ENCODE data around the gene DCLK2. TPM values are rescaled to one million over a fixed set of nuclear protein-coding genes. Genes with fewer than 3 reads are reported as not detected.

DCLK2 gene
- total and polyA plus RNA-seq, 2 of the 8 experiments (the other 6 are each of a cell fraction or from before 2014, with no cell fraction given): 0.32 to 0.37 TPM

DNA sequence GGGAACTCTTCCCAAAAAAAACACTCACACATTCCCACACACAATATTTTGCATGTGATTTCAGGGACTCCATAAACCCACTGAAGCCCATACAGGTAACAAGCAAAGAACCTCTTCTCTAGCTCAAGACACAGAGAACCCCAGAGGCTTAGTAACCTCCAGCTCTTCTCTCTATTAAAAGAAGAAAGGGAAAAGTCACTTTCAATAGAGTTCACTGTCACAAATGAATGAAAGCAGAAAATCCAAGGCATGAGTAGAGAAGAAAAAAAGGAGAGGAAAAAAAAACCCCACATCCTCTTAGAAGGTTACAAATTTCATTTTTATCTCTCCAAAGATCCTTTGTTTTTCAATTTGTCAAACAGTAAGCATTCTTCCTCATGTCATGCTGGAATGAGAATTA is 30.7 kb upstream of the DCLK2 start:
- no peak overlapping the region for H3K4me3 ChIP-seq (ENCODE audit: extremely low read depth in 1 of 4, insufficient read depth in 2 of 4, low read depth in 3 of 4, low read length in 4 of 4)
- H3K4me2 ChIP-seq (ENCODE audit: insufficient read depth in 1 of 2, low read depth in 2 of 2, low read length in 2 of 2): no peak overlapping the region
- H2BK12ac ChIP-seq (ENCODE audit: low read depth, low read length): no peak overlapping the region
- no peak overlapping the region for H3K27ac ChIP-seq (ENCODE audit: low read depth, low read length)
- H3K23me2 ChIP-seq (ENCODE audit: low read depth, low read length): no peaks in the 10 kb centered on the region
- FAIRE-seq: no peak
- H2BK5ac ChIP-seq (ENCODE audit: low read depth, low read length): no peak overlapping the region
- no peak overlapping the region for H2BK120ac ChIP-seq (replicated peaks; ENCODE audit: low read depth, low read length)
- no peak overlapping the region for H4K8ac ChIP-seq (ENCODE audit: extremely low read depth, insufficient read depth, low read length)
- ChIA-PET POLR2A (ENCODE audit: partially characterized antibody) (interaction anchor here (0.7 kb wide), 1 partner anchor 415 kb away, joined by 3 read pairs; no protein-coding TSS in a partner anchor), CTCF (ENCODE audit: partially characterized antibody) (interaction anchor here (1.7 kb wide), 1 partner anchor 196 kb away, joined by 4 read pairs; no protein-coding TSS in a partner anchor)
- H3K18ac ChIP-seq (ENCODE audit: extremely low read depth, low read length): no peak overlapping the region
- no peaks in the 10 kb centered on the region for H4K20me1 ChIP-seq (replicated peaks in 1 of 2; ENCODE audit: control insufficient read depth in 1 of 2, insufficient read depth in 2 of 2, low read length in 2 of 2)
- no peak overlapping the region for H4K91ac ChIP-seq (replicated peaks; ENCODE audit: insufficient read length, low read length)
- H3K56ac ChIP-seq (replicated peaks; ENCODE audit: insufficient read length, low read depth, low read length): no peak overlapping the region
- H3K36me3 ChIP-seq (ENCODE audit: control insufficient read depth in 2 of 4, insufficient read depth in 4 of 4, low read length in 3 of 4): no peaks in the 10 kb centered on the region
- H3K4me1 ChIP-seq (replicated peaks in 1 of 4; ENCODE audit: control insufficient read depth in 3 of 4, insufficient read depth in 4 of 4, low read length in 3 of 4): no peaks in the 10 kb centered on the region
- no peaks in the 10 kb centered on the region for H3K9me3 ChIP-seq (ENCODE audit: insufficient read depth in 2 of 2, low read depth in 1 of 2, low read length in 1 of 2)
- no peak overlapping the region for H3K9ac ChIP-seq (replicated peaks in 1 of 4; ENCODE audit: extremely low read depth in 1 of 4, low read depth in 3 of 4, low read length in 3 of 4)
- no peak overlapping the region for H2BK20ac ChIP-seq (ENCODE audit: low read length)
- H3K23ac ChIP-seq (ENCODE audit: insufficient read length): no peak overlapping the region
- H2AK5ac ChIP-seq (ENCODE audit: low read depth, low read length): no peak overlapping the region
- H2BK15ac ChIP-seq (ENCODE audit: low read length): no peak overlapping the region
- no peak overlapping the region for H3K14ac ChIP-seq (ENCODE audit: insufficient read length)
- H2AFZ ChIP-seq (ENCODE audit: low read length): 0 out of 2 replicates have a peak overlapping the region, but pooled peaks have one; percentile 61
- H3K79me1 ChIP-seq (ENCODE audit: low read depth, low read length): no peaks in the 10 kb centered on the region
- no peak overlapping the region for H3K4ac ChIP-seq (replicated peaks; ENCODE audit: insufficient read length, low read depth, low read length)
- no peak overlapping the region for H4K5ac ChIP-seq (ENCODE audit: insufficient read length, low read depth, low read length)
- no peaks in the 10 kb centered on the region for H3K79me2 ChIP-seq (ENCODE audit: control insufficient read depth in 1 of 2, insufficient read depth in 2 of 2, low read length in 2 of 2)
- no peak for DNase-seq (ENCODE audit: low read depth in 1 of 2, low spot score in 2 of 2)
- H3K27me3 ChIP-seq (replicated peaks in 1 of 4; ENCODE audit: control insufficient read depth in 3 of 4, extremely low read depth in 1 of 4, insufficient read depth in 3 of 4, low read length in 3 of 4): no peaks in the 10 kb centered on the region
- no peak for TF ChIP-seq POLR2AphosphoS5 (IDR thresholded peaks at IDR 0.05; ENCODE audit: low read depth, low read length)
- no peak for TF ChIP-seq NANOG (IDR thresholded peaks at IDR 0.05; ENCODE audit: insufficient read depth, low read depth, low read length, poor library complexity, severe bottlenecking)
- no peak for TF ChIP-seq SIRT6 (IDR thresholded peaks at IDR 0.05; ENCODE audit: low read length)
- TF ChIP-seq CEBPB (IDR thresholded peaks at IDR 0.05; ENCODE audit: low read depth, low read length): no peak
- TF ChIP-seq SP2 (IDR thresholded peaks at IDR 0.05; ENCODE audit: low read length): no peak
- TF ChIP-seq, protein P1, sequence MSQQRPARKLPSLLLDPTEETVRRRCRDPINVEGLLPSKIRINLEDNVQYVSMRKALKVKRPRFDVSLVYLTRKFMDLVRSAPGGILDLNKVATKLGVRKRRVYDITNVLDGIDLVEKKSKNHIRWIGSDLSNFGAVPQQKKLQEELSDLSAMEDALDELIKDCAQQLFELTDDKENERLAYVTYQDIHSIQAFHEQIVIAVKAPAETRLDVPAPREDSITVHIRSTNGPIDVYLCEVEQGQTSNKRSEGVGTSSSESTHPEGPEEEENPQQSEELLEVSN (IDR thresholded peaks at IDR 0.05): no peak
- no peak for TF ChIP-seq SP4 (IDR thresholded peaks at IDR 0.05; ENCODE audit: low read length)
- TF ChIP-seq POU5F1 (IDR thresholded peaks at IDR 0.05; ENCODE audit: low read depth, low read length): no peak
- TF ChIP-seq, protein P2, sequence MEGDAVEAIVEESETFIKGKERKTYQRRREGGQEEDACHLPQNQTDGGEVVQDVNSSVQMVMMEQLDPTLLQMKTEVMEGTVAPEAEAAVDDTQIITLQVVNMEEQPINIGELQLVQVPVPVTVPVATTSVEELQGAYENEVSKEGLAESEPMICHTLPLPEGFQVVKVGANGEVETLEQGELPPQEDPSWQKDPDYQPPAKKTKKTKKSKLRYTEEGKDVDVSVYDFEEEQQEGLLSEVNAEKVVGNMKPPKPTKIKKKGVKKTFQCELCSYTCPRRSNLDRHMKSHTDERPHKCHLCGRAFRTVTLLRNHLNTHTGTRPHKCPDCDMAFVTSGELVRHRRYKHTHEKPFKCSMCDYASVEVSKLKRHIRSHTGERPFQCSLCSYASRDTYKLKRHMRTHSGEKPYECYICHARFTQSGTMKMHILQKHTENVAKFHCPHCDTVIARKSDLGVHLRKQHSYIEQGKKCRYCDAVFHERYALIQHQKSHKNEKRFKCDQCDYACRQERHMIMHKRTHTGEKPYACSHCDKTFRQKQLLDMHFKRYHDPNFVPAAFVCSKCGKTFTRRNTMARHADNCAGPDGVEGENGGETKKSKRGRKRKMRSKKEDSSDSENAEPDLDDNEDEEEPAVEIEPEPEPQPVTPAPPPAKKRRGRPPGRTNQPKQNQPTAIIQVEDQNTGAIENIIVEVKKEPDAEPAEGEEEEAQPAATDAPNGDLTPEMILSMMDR (IDR thresholded peaks at IDR 0.05; ENCODE audit: control extremely low read depth in 1 of 3, insufficient read depth in 1 of 3, low read depth in 1 of 3, low read length in 3 of 3): no peak
- TF ChIP-seq JUN (IDR thresholded peaks at IDR 0.05; ENCODE audit: low read depth, low read length): no peak
- no peak for TF ChIP-seq GABPA (IDR thresholded peaks at IDR 0.05; ENCODE audit: borderline replicate concordance, insufficient read depth, low read length)
- TF ChIP-seq CTBP2 (IDR thresholded peaks at IDR 0.05; ENCODE audit: borderline replicate concordance, insufficient read depth, insufficient read length, low read length): no peak
